NB4 (cell line): Measurements from ENCODE around the gene MAP3K15.

Source experiments
- CTCF ChIP-seq: IDR thresholded peaks from one replicate; pipeline ENCODE4 v1.5.1; 2012; ENCODE audit warnings: low read depth, low read length
- TF ChIP-seq, protein P1 (sequence below): IDR thresholded peaks from 2 replicates; pipeline ENCODE4 v1.6.1; 2011; ENCODE audit warnings: low read depth, low read length

DNA sequence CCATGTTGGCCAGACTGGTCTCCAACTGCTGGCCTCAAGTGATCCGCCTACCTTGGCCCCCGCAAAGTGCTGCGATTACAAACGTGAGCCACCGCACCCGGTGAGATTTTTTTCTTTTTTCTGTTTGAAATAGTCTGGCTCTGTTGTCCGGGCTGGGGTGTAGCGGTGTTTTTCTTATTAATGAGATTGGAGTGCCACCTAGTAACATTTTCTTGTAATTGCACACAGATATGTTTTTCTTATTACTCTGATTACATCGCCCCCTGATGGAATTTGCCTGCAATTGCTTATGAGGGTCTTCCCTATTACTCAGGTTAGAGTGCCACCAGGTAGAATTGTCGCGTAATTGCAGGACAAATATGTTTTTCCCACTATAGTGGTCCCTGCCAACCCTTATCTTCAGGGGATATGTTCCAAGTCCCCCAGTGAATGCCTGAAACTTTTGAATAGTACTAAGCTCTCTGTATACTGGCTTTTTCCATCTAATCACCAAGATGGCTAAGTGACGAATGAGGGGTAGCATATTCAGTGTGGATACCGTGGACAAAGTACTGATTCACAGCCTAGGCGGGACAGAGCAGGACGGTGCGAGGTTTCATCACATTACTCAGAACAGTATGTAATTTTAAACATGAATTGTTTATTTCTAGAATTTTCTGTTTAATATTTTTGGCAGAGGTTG is 180.2 kb downstream of the MAP3K15 start:
- TF ChIP-seq CTCF = peak; percentile 72
- TF ChIP-seq, protein P1, sequence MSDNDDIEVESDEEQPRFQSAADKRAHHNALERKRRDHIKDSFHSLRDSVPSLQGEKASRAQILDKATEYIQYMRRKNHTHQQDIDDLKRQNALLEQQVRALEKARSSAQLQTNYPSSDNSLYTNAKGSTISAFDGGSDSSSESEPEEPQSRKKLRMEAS = no peak
